Hepatocyte (in vitro differentiated cells): ENCODE data around the gene REM1. TPM values are rescaled to one million over a fixed set of nuclear protein-coding genes. Genes with fewer than 3 reads are reported as not detected.

ENCODE experiments used
- DNase-seq: peaks from one replicate; pipeline ENCODE4 v3.0.0-alpha.2; 2016; ENCODE audit warnings: low spot score
- H2AFZ ChIP-seq: fragments of 200-600 bp; sonication (generic); 2 replicates; pipeline ENCODE4 v1.6.0; 2016; ENCODE audit warnings: antibody characterized with exemption, mild to moderate bottlenecking
- H3K27ac ChIP-seq: fragments of 200-600 bp; sonication (generic); 2 replicates; pipeline ENCODE4 v1.5.1; 2016; ENCODE audit warnings: mild to moderate bottlenecking
- H3K27me3 ChIP-seq: fragments of 200-600 bp; sonication (generic); 2 replicates; pipeline ENCODE4 v1.6.1; 2016
- H3K36me3 ChIP-seq: fragments of 200-600 bp; sonication (generic); replicated peaks from 2 replicates; pipeline ENCODE4 v1.5.1; 2016; ENCODE audit warnings: low read depth; ENCODE audit not compliant: insufficient read depth
- H3K4me1 ChIP-seq: fragments of 200-600 bp; sonication (generic); 2 replicates; pipeline ENCODE4 v1.5.1; 2016; ENCODE audit warnings: mild to moderate bottlenecking, moderate library complexity; ENCODE audit not compliant: insufficient read depth
- H3K4me2 ChIP-seq: fragments of 200-600 bp; sonication (generic); 2 replicates; pipeline ENCODE4 v1.6.0; 2016
- H3K4me3 ChIP-seq: fragments of 200-600 bp; sonication (generic); 2 replicates; pipeline ENCODE4 v1.5.1; 2016; ENCODE audit warnings: mild to moderate bottlenecking
- H3K79me2 ChIP-seq: fragments of 200-600 bp; sonication (generic); 2 replicates; pipeline ENCODE4 v1.6.0; 2017; ENCODE audit warnings: mild to moderate bottlenecking
- H3K9me2 ChIP-seq: fragments of 200-600 bp; sonication (generic); replicated peaks from 2 replicates; pipeline ENCODE4 v1.6.0; 2017; ENCODE audit warnings: mild to moderate bottlenecking; ENCODE audit not compliant: insufficient read depth
- H3K9me3 ChIP-seq: fragments of 200-600 bp; sonication (generic); 2 replicates; pipeline ENCODE4 v1.5.1; 2016; ENCODE audit warnings: low read depth, mild to moderate bottlenecking
- H4K20me1 ChIP-seq: fragments of 200-600 bp; sonication (generic); 2 replicates; pipeline ENCODE4 v1.6.0; 2016; ENCODE audit warnings: mild to moderate bottlenecking; ENCODE audit not compliant: insufficient read depth, poor library complexity, severe bottlenecking
- EZH2 ChIP-seq: fragments of 200-600 bp; sonication (generic); IDR thresholded peaks from 2 replicates; pipeline ENCODE4 v1.6.1; 2016; ENCODE audit warnings: antibody characterized with exemption, mild to moderate bottlenecking, borderline replicate concordance
- EZH2phosphoT487 ChIP-seq: fragments of 200-600 bp; sonication (generic); IDR thresholded peaks from one replicate; pipeline ENCODE4 v1.6.1; 2018; ENCODE audit warnings: antibody characterized with exemption, mild to moderate bottlenecking, low read depth, moderate library complexity; ENCODE audit not compliant: unreplicated experiment, severe bottlenecking
- WGBS: methylation state at CpG from one replicate; pipeline ENCODE4 v1.1.6; 2016; ENCODE audit warnings: low lambda C conversion rate; ENCODE audit errors: missing lambda C conversion rate; 5-methylcytosine and 5-hydroxymethylcytosine counted together
- polyA plus RNA-seq: library from polyadenylated mRNA; unstranded; fragments of >200 nt; fragmentation: Nextera tagmentation; extraction: Ambion mirVana; gene quantifications from 2 replicates; pipeline ENCODE4 v1.2.1, GENCODE V29; 2016
- total RNA-seq: library from RNA; depleted of rRNA; stranded (reverse); fragments of >200 nt; gene quantifications from 2 replicates; pipeline ENCODE4 v1.2.3, GENCODE V29; 2014
- TF ChIP-seq, protein P1 (sequence below): fragments of 200-600 bp; sonication (generic); IDR thresholded peaks from 2 replicates; pipeline ENCODE4 v1.5.1; 2016; ENCODE audit warnings: antibody characterized with exemption, mild to moderate bottlenecking; ENCODE audit not compliant: poor library complexity

REM1 gene
- total and polyA plus RNA-seq, 2 experiments from 2014 or later: not detected

DNA sequence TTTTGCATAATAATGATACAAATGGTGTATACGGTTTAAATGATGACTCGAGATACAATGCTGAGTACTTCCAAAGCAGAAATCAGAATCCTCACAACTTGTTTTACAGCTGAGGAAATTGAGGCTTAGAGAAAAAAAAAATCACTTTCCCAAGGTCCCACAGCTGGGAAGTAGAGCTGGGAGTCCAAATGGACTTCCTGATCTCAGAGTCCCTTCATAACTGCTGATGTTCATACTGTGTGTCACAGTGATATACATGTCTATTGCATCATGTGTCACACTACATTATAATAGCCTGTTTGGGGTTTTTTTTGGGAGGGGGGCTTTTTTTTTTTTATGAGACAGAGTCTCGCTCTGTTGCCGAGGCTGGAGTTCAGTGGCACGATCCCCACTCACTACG lies 47.6 kb downstream of the REM1 start:
- no peak overlapping the region for H2AFZ ChIP-seq
- no peak for DNase-seq
- 93% methylated on average over 6 of the region's 6 CpGs for WGBS
- peaks cover 57% of the 10 kb centered on the region for H4K20me1 ChIP-seq
- peaks cover 93% of the 10 kb centered on the region for H3K79me2 ChIP-seq
- no peaks in the 10 kb centered on the region for H3K9me2 ChIP-seq
- H3K27ac ChIP-seq: no peak overlapping the region
- TF ChIP-seq, protein P1, sequence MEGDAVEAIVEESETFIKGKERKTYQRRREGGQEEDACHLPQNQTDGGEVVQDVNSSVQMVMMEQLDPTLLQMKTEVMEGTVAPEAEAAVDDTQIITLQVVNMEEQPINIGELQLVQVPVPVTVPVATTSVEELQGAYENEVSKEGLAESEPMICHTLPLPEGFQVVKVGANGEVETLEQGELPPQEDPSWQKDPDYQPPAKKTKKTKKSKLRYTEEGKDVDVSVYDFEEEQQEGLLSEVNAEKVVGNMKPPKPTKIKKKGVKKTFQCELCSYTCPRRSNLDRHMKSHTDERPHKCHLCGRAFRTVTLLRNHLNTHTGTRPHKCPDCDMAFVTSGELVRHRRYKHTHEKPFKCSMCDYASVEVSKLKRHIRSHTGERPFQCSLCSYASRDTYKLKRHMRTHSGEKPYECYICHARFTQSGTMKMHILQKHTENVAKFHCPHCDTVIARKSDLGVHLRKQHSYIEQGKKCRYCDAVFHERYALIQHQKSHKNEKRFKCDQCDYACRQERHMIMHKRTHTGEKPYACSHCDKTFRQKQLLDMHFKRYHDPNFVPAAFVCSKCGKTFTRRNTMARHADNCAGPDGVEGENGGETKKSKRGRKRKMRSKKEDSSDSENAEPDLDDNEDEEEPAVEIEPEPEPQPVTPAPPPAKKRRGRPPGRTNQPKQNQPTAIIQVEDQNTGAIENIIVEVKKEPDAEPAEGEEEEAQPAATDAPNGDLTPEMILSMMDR: no peak
- TF ChIP-seq EZH2 (no peak), EZH2phosphoT487 (no peak)
- no peaks in the 10 kb centered on the region for H3K4me1 ChIP-seq
- no peaks in the 10 kb centered on the region for H3K36me3 ChIP-seq
- no peak overlapping the region for H3K4me3 ChIP-seq
- no peak overlapping the region for H3K4me2 ChIP-seq
- no peaks in the 10 kb centered on the region for H3K27me3 ChIP-seq
- no peaks in the 10 kb centered on the region for H3K9me3 ChIP-seq

DNA sequence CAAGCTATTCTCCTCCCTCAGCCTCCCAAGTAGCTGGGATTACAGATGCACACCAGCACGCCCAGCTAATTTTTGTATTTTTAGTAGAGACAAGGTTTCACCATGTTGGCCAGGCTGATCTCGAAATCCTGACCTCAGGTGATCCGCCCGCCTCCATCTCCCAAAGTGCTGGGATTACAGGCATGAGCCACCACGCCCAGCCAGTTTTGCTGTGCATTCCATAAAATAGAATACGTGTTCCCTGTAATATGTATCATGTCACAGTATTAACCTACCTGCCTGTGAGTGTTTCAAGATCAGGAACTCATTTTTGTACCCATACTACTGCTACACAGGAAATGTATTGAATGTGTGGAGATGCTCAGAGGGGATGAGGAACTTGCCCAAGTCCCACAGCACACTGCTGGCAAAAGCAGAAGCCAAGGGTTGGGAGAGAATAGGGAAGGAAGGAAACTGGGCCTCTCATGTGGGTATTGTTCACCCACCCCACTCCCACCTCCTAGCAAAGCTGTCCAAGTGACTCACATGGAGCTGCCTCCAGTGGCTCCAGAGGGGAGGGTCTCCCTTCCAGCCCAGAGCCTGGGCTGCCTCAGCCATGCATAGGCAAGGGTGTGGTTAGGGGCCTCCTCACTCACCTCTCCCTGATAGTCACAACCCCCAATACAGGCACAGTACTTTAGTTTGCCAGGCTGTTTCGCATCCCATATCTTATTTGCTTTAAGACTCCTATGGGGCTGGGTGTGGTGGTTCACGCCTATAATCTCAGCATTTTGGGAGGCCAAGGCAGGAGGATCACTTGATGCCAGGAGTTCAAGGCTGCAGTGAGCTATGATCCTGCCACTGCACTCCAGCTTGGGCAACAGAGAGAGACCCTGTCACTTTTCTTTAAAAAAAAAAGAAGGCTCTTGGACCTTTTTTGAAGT lies 48.5 kb downstream of the REM1 start:
- no peaks in the 10 kb centered on the region for H3K36me3 ChIP-seq
- no peaks in the 10 kb centered on the region for H3K9me3 ChIP-seq
- H3K4me2 ChIP-seq: no peak overlapping the region
- H2AFZ ChIP-seq: no peak overlapping the region
- no peak overlapping the region for H3K4me3 ChIP-seq
- H3K79me2 ChIP-seq: peaks cover 91% of the 10 kb centered on the region
- H3K9me2 ChIP-seq: no peaks in the 10 kb centered on the region
- 97% methylated on average over 8 of the region's 8 CpGs for WGBS
- no peak overlapping the region for H3K27ac ChIP-seq
- peaks cover 53% of the 10 kb centered on the region for H4K20me1 ChIP-seq
- H3K4me1 ChIP-seq: no peaks in the 10 kb centered on the region
- H3K27me3 ChIP-seq: no peaks in the 10 kb centered on the region
- TF ChIP-seq EZH2phosphoT487 (no peak), EZH2 (no peak)
- TF ChIP-seq, protein P1: no peak
- no peak for DNase-seq

DNA sequence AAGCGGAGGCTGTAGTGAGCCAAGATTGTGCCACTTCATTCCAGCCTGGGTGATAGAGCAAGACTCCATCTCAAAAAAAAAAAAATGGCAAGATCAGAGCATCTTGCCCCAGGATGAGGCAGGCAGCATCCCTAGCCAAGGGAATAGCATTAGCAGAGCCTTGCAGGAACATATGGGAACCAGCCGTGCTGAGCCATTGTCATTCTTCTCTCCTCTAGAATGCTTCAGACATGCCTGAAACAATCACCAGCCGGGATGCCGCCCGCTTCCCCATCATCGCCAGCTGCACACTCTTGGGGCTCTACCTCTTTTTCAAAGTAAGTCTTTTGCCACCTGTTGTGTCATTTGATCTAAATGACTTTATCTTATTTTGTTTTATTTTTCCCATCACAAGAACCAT lies 52.2 kb downstream of the REM1 start:
- no peak overlapping the region for H3K4me2 ChIP-seq
- H2AFZ ChIP-seq: no peak overlapping the region
- H3K27me3 ChIP-seq: no peaks in the 10 kb centered on the region
- H3K36me3 ChIP-seq: no peaks in the 10 kb centered on the region
- 98% methylated on average over 6 of the region's 6 CpGs for WGBS
- no peak overlapping the region for H3K4me3 ChIP-seq
- no peaks in the 10 kb centered on the region for H3K9me3 ChIP-seq
- TF ChIP-seq EZH2 (no peak), EZH2phosphoT487 (no peak)
- TF ChIP-seq, protein P1: no peak
- peaks cover 87% of the 10 kb centered on the region for H3K79me2 ChIP-seq
- DNase-seq: no peak
- no peaks in the 10 kb centered on the region for H3K9me2 ChIP-seq
- H3K4me1 ChIP-seq: no peaks in the 10 kb centered on the region
- H4K20me1 ChIP-seq: peaks cover 21% of the 10 kb centered on the region
- no peak overlapping the region for H3K27ac ChIP-seq

Other genes starting within 250 kb of the REM1 start
- gene DEFB115, start 217.6 kb upstream of the REM1 start, total RNA-seq: not detected in 2 replicates
- not detected in 2 replicates for gene DEFB115, start 217.6 kb upstream of the REM1 start, polyA plus RNA-seq
- gene DEFB116, start 166.7 kb upstream of the REM1 start, total RNA-seq: not detected in 2 replicates
- gene DEFB116, start 166.7 kb upstream of the REM1 start, polyA plus RNA-seq: not detected in 2 replicates
- gene DEFB118, start 106.7 kb upstream of the REM1 start, total RNA-seq: not detected in 2 replicates
- not detected in 2 replicates for gene DEFB118, start 106.7 kb upstream of the REM1 start, polyA plus RNA-seq
- not detected in 2 replicates for gene DEFB119, start 84.7 kb upstream of the REM1 start, total RNA-seq
- not detected in 2 replicates for gene DEFB119, start 84.7 kb upstream of the REM1 start, polyA plus RNA-seq
- gene DEFB121, start 69.1 kb upstream of the REM1 start, total RNA-seq: not detected in 2 replicates
- gene DEFB121, start 69.1 kb upstream of the REM1 start, polyA plus RNA-seq: not detected in 2 replicates
- not detected in 2 replicates for gene DEFB123, start 34.7 kb upstream of the REM1 start, total RNA-seq
- gene DEFB123, start 34.7 kb upstream of the REM1 start, polyA plus RNA-seq: not detected in 2 replicates
- not detected in 2 replicates for gene DEFB124, start 161 bp upstream of the REM1 start, total RNA-seq
- gene DEFB124, start 161 bp upstream of the REM1 start, polyA plus RNA-seq: not detected in 2 replicates
- 219 and 228 TPM in 2 replicates for gene HM13, start 39.2 kb downstream of the REM1 start, total RNA-seq
- gene HM13, start 39.2 kb downstream of the REM1 start, polyA plus RNA-seq: 460 and 461 TPM in 2 replicates
- gene ID1, start 130.0 kb downstream of the REM1 start, total RNA-seq: 616 and 651 TPM in 2 replicates
- gene ID1, start 130.0 kb downstream of the REM1 start, polyA plus RNA-seq: 310 and 388 TPM in 2 replicates
- 0.68 and 3.6 TPM in 2 replicates for gene COX4I2, start 162.6 kb downstream of the REM1 start, total RNA-seq
- 0.37 and 3.3 TPM in 2 replicates for gene COX4I2, start 162.6 kb downstream of the REM1 start, polyA plus RNA-seq
- 139 and 145 TPM in 2 replicates for gene BCL2L1, start 247.6 kb downstream of the REM1 start, total RNA-seq
- gene BCL2L1, start 247.6 kb downstream of the REM1 start, polyA plus RNA-seq: 104 and 108 TPM in 2 replicates